Measurements from ENCODE around the gene CMPK1. TPM values are rescaled to one million over a fixed set of nuclear protein-coding genes. Genes with fewer than 3 reads are reported as not detected.

Gene CMPK1
- total RNA-seq, 2 experiments from 2014 or later = 77.5 to 94.4 TPM

GRCh38 chr1:47409311-47410067 is 75.9 kb downstream of the CMPK1 start:
- DNase-seq = no peak
- no peak overlapping the region for H3K4me3 Mint-ChIP-seq
- H3K27me3 Mint-ChIP-seq = peaks cover 30% of the 10 kb centered on the region
- CTCF ChIA-PET = no interaction called here
- H3K9me3 Mint-ChIP-seq (ENCODE audit: low read depth) = no peaks in the 10 kb centered on the region
- no peaks in the 10 kb centered on the region for H3K4me1 Mint-ChIP-seq
- no peaks in the 10 kb centered on the region for H3K36me3 Mint-ChIP-seq
- H3K27ac Mint-ChIP-seq = no peak overlapping the region
- ATAC-seq = no peak

GRCh38 chr1:47410068-47410455 is 76.5 kb downstream of the CMPK1 start:
- H3K36me3 Mint-ChIP-seq = no peaks in the 10 kb centered on the region
- CTCF ChIA-PET = no interaction called here
- no peaks in the 10 kb centered on the region for H3K9me3 Mint-ChIP-seq (ENCODE audit: low read depth)
- H3K27me3 Mint-ChIP-seq = peaks cover 33% of the 10 kb centered on the region
- no peak overlapping the region for H3K27ac Mint-ChIP-seq
- no peak for DNase-seq
- H3K4me3 Mint-ChIP-seq = no peak overlapping the region
- ATAC-seq = no peak
- no peaks in the 10 kb centered on the region for H3K4me1 Mint-ChIP-seq

DNA sequence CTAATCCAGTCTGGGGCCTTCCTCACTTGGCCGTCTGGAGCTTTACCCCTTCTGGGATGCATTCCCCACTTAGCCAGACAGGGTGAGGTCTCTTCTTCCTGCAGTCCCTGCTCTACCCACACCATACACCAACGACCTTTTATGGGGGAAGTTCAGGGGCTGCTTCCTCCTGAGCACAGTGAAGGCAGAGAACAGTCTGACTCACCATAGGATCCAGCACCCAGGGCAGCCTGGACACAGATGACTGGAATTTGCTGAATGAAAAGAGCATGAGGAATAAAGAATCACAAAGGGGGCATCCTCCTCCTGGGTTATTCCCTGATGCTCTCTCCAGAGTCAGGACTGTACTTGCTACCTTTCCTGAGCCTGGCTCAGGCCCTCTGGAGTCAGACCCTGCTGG is 77.8 kb downstream of the CMPK1 start:
- Mint-ChIP-seq H3K27me3 (peaks cover 38% of the 10 kb centered on the region), H3K4me3 (no peak overlapping the region), H3K27ac (no peak overlapping the region), H3K9me3 (ENCODE audit: low read depth) (no peaks in the 10 kb centered on the region), H3K4me1 (peaks cover under 1% of the 10 kb centered on the region), H3K36me3 (no peaks in the 10 kb centered on the region)
- DNase-seq = no peak
- ATAC-seq = no peak
- CTCF ChIA-PET = no interaction called here

DNA sequence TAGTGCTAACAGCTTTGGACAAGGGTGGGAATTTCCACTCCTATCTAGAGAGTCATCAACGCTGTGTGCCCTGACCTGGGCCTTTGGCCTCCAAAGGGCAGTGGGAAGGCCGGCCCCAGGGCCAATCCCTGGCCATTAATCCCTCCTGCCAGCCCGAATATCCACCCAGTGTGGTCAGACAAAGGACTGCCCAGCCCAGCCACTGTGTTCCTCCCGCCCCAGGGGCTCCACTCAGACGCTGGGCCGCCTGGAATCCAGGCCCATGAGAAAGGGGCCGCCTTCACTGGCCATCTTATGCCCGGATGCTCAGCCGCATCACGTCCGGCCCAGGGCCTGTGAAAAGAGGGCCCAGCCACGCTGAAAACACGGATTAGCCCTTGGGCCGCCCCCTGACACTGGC is 78.8 kb downstream of the CMPK1 start:
- CTCF ChIA-PET = interaction anchor here (0.7 to 3.4 kb wide), 2 partner anchors 24 kb away, joined by 3 to 30 read pairs; partner anchors contain the start of gene FOXD2
- ATAC-seq = no peak
- no peaks in the 10 kb centered on the region for H3K36me3 Mint-ChIP-seq
- no peak overlapping the region for H3K27ac Mint-ChIP-seq
- no peak overlapping the region for H3K4me3 Mint-ChIP-seq
- H3K9me3 Mint-ChIP-seq (ENCODE audit: low read depth) = no peaks in the 10 kb centered on the region
- peaks cover 5% of the 10 kb centered on the region for H3K4me1 Mint-ChIP-seq
- DNase-seq = no peak
- H3K27me3 Mint-ChIP-seq = peaks cover 44% of the 10 kb centered on the region

DNA sequence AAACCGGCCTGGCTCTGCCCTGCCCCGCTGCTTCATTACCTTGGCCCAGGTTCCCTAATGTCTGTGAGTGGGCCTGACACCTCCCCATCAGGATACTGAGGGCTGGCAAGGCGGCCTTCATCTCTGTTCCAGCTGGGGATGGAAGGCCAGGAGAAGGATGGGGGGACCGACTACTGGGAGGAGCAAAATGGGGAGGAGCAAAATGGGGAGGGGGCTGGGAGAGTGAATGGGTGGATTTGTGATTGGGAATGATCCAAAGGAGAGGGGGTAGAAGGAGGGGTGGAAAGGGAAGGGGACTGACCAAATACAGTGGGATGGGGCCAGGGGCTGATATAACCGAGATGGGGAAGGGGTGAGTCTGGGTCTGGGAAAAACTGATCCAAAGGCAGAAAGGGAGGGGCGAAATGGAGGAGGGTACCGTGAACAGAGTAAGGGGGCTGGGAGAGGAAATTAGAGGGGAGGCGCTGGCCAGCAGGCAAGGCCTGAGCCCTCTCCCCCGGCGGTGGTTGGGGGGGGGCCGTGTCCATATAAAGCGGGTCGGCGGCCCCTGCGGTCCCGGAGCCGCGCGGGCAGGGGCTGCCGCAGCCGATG is 82.2 kb downstream of the CMPK1 start, which contains the start of gene FOXE3:
Gene FOXE3 (plus strand): TSS at position 558 of the 591 bp plus-strand sequence. CDS start 31 bp downstream, at position 589.
- Mint-ChIP-seq H3K27me3 (peaks cover 50% of the 10 kb centered on the region), H3K36me3 (no peaks in the 10 kb centered on the region), H3K4me3 (peak within 1 kb of the TSS; percentile 51), H3K27ac (no peak within 1 kb of the TSS), H3K4me1 (peaks cover 7% of the 10 kb centered on the region), H3K9me3 (ENCODE audit: low read depth) (no peaks in the 10 kb centered on the region)
- ATAC-seq = no peak
- DNase-seq = no peak
- CTCF ChIA-PET = interaction anchor here (1.2 to 3.4 kb wide), 2 partner anchors 20 to 237 kb away, joined by 3 to 30 read pairs; partner anchors contain the start of gene FOXD2

DNA sequence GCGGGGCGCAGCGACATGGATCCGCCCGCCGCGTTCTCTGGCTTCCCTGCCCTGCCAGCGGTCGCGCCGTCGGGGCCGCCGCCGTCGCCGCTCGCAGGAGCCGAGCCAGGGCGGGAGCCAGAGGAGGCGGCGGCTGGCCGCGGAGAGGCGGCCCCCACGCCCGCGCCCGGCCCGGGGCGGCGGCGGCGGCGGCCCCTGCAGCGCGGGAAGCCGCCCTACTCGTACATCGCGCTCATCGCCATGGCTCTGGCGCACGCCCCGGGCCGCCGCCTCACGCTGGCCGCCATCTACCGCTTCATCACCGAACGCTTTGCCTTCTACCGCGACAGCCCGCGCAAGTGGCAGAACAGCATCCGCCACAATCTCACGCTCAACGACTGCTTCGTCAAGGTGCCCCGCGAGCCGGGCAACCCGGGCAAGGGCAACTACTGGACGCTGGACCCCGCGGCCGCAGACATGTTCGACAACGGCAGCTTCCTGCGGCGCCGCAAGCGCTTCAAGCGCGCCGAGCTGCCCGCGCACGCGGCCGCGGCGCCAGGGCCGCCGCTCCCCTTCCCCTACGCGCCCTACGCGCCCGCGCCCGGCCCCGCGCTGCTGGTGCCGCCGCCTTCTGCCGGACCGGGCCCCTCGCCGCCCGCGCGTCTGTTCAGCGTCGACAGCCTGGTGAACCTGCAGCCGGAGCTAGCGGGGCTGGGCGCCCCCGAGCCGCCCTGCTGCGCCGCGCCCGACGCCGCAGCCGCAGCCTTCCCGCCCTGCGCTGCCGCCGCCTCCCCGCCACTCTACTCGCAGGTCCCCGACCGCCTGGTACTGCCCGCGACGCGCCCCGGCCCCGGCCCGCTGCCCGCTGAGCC is 83.0 kb downstream of the CMPK1 start:
- Mint-ChIP-seq H3K27me3 (peaks cover 53% of the 10 kb centered on the region), H3K36me3 (no peaks in the 10 kb centered on the region), H3K4me3 (peak overlapping the region; percentile 51), H3K27ac (no peak overlapping the region), H3K4me1 (peaks cover 7% of the 10 kb centered on the region), H3K9me3 (ENCODE audit: low read depth) (no peaks in the 10 kb centered on the region)
- peak; percentile 52 for ATAC-seq
- CTCF ChIA-PET = interaction anchor here (1.2 kb wide), 1 partner anchor 238 kb away, joined by 3 read pairs; no protein-coding TSS in a partner anchor
- no peak for DNase-seq

DNA sequence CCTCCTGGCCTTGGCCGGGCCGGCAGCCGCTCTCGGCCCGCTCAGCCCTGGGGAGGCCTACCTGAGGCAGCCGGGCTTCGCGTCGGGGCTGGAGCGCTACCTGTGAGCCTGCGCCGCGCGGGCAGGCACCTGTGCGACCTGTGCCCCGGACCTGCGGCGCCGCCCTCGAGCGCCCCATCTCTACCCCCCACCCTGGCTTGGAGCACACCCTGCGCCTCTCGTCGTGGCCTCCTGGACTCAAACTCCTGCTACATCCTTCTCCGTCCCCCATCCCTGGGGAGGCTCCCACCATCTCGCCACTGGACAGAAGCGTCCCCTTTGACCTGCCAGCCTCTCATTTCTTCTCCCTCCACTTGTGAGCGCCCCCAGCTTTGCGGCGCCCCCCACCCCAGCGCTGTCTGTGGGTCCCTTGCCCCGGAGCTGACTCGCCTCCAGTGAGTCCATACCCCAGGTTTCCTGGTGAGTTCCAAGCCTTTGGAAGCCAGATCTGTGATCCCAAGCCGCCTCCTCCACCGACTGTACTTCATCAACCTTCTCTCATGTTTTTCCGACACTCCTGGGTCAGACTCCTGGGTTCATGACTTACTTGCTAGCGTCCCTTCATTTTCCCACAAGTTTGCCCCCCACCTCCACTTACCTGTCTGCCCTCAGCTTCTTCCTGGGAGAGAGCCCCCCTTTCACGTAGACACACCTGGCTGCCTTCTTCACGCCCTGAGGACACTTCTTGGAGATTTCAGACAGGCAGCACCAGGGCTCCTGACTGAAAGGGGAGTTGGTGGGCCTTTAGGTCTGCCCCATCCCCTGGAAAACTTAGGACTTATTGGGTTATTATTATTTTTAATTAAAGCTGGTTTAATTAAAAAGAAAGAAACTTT is 83.8 kb downstream of the CMPK1 start:
- H3K4me3 Mint-ChIP-seq = no peak overlapping the region
- H3K27me3 Mint-ChIP-seq = peaks cover 53% of the 10 kb centered on the region
- H3K9me3 Mint-ChIP-seq (ENCODE audit: low read depth) = no peaks in the 10 kb centered on the region

DNA sequence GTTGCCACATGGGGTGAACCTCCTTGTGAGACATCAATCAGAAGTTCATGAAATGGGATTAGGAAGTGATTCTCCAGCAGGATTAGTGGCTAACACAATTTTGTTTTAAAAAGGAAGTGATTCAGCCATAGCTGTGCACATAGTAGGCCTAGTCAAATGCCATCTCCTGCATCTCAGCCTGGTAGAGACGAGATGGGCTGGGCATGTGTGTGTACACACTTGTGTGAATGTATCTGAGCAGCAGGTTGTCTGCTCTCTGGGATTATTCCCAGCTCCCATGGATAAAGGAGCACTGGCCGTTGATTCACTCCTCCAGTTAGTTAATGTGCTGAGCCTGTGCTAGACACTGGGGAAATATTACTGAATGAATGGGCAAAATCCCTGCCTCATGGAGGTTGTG is 84.5 kb downstream of the CMPK1 start:
- Mint-ChIP-seq H3K4me3 (no peak overlapping the region), H3K4me1 (peaks cover 7% of the 10 kb centered on the region), H3K27me3 (peaks cover 53% of the 10 kb centered on the region), H3K9me3 (ENCODE audit: low read depth) (no peaks in the 10 kb centered on the region), H3K36me3 (no peaks in the 10 kb centered on the region), H3K27ac (no peak overlapping the region)
- CTCF ChIA-PET = interaction anchor here (1.3 to 3.7 kb wide), 4 partner anchors 10 to 20 kb away, joined by 3 to 13 read pairs (median 6); partner anchors contain the start of gene FOXD2
- DNase-seq (no peak), ATAC-seq (no peak)

More for the DNA sequence above, 83.8 kb downstream of the CMPK1 start:
- CTCF ChIA-PET = interaction anchor here (1.3 to 3.7 kb wide), 4 partner anchors 10 to 20 kb away, joined by 3 to 13 read pairs (median 6); partner anchors contain the start of gene FOXD2
- DNase-seq (no peak), ATAC-seq (no peak)
- Mint-ChIP-seq H3K27ac (no peak overlapping the region), H3K36me3 (no peaks in the 10 kb centered on the region), H3K4me1 (peaks cover 7% of the 10 kb centered on the region)

DNA sequence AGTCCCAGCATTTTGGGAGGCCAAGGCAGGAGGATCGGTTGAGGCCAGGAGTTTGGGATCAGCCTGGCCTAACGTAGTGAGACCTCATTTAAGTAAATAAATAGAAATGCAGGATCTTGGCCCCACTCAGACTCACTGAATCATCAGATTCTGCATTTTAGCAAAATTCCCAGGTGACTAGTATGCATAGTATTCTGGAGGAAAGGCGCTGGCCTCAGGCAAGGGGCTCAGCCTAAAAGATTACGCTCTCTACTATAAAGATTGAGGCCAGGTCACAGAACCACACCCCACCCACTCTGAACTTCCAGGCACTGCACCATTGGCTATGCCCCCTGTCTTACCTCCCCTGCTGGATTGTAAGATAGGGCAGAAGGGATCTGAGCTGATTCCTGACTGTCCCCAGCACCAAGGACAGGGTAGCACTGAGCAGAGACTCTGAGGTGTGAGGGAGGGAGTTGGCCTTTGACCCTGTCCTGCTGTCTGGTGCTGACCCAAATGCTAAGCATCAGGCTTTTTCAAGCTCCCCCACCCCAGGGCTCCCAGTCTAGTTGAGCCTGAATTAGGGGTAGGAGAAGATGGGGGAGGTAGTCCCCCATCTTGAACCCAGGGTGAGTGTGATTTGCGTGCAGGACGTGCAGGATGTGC is 85.2 kb downstream of the CMPK1 start:
- peaks cover 56% of the 10 kb centered on the region for H3K27me3 Mint-ChIP-seq
- DNase-seq (no peak), ATAC-seq (no peak)
- H3K4me1 Mint-ChIP-seq = peaks cover 7% of the 10 kb centered on the region
- H3K4me3 Mint-ChIP-seq = no peak overlapping the region
- H3K9me3 Mint-ChIP-seq (ENCODE audit: low read depth) = no peaks in the 10 kb centered on the region
- H3K36me3 Mint-ChIP-seq = no peaks in the 10 kb centered on the region
- CTCF ChIA-PET = interaction anchor here (1.2 to 3.7 kb wide), 5 partner anchors 11 to 335 kb away, joined by 3 to 13 read pairs (median 4); partner anchors contain the start of gene FOXD2
- H3K27ac Mint-ChIP-seq = no peak overlapping the region

DNA sequence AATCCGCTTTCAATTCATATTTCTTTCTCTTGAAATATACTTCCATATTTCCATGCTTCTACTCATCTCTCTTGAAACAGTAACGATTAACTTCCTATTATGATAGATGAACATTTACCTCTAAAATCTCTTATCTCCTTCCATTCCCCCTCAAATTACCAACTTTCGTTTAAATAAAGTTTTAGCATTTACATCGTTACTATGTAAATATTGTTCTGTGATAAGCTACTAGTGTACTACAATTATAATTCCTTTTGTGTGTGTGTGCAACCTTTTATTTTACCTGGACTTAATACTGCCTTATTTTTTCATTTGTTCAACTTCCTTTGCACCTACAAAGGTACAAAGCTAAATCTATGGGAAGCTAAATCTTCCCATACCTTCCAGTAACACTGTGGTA is 87.0 kb downstream of the CMPK1 start:
- H3K27me3 Mint-ChIP-seq = peaks cover 39% of the 10 kb centered on the region
- no peaks in the 10 kb centered on the region for H3K36me3 Mint-ChIP-seq
- no peak for ATAC-seq
- CTCF ChIA-PET = interaction anchor here (0.9 to 3.7 kb wide), 4 partner anchors 15 to 241 kb away, joined by 4 to 13 read pairs (median 5); partner anchors contain the start of gene FOXD2
- H3K9me3 Mint-ChIP-seq (ENCODE audit: low read depth) = no peaks in the 10 kb centered on the region
- no peak overlapping the region for H3K4me3 Mint-ChIP-seq
- no peak for DNase-seq
- H3K27ac Mint-ChIP-seq = no peak overlapping the region
- H3K4me1 Mint-ChIP-seq = peaks cover 7% of the 10 kb centered on the region

GRCh38 chr1:47423872-47424271 is 90.3 kb downstream of the CMPK1 start:
- H3K9me3 Mint-ChIP-seq (ENCODE audit: low read depth) = no peaks in the 10 kb centered on the region
- no peak overlapping the region for H3K27ac Mint-ChIP-seq
- no peak overlapping the region for H3K4me3 Mint-ChIP-seq
- no peak for ATAC-seq
- H3K27me3 Mint-ChIP-seq = peaks cover 13% of the 10 kb centered on the region
- no peaks in the 10 kb centered on the region for H3K36me3 Mint-ChIP-seq
- CTCF ChIA-PET = interaction anchor here (0.7 to 1.3 kb wide), 7 partner anchors 8 to 286 kb away, joined by 3 to 6 read pairs (median 3); partner anchors contain the start of gene FOXD2
- DNase-seq = no peak
- no peaks in the 10 kb centered on the region for H3K4me1 Mint-ChIP-seq

Data from activated CD8-positive, alpha-beta memory T cell treated with anti-CD3 and anti-CD28 coated beads, Interleukin-2, amount 10 ng/mL, durations not matched to agents 7 days and 5 days (primary cell).